PFSK-1 (cell line): ENCODE measurements around the gene SLC13A2.

Experiments
- FOXP2 ChIP-seq: optimal IDR thresholded peaks from 2 replicates; pipeline ENCODE3; 2011; ENCODE audit warnings: borderline replicate concordance, control low read depth, inconsistent platforms; ENCODE audit not compliant: insufficient read depth; ENCODE audit errors: extremely low read length, extremely low read depth
- POLR2AphosphoS5 ChIP-seq: IDR thresholded peaks from 2 replicates; pipeline ENCODE4 v1.6.1; 2012; ENCODE audit warnings: low read depth, mild to moderate bottlenecking, control low read depth, low read length, moderate library complexity
- REST ChIP-seq, 2 experiments: IDR thresholded peaks; 2 replicates each; pipeline versions ENCODE4 v1.6.1 to v1.8.0; 2011 to 2012; ENCODE audit warnings: low read depth in 2 of 2, low read length in 2 of 2, control low read depth in 1 of 2, inconsistent platforms in 1 of 2, mild to moderate bottlenecking in 1 of 2, moderate library complexity in 1 of 2; ENCODE audit not compliant: insufficient read depth in 1 of 2
- SIN3A ChIP-seq: IDR thresholded peaks from 2 replicates; pipeline ENCODE4 v1.6.1; 2012; ENCODE audit warnings: mild to moderate bottlenecking, low read length, moderate library complexity, borderline replicate concordance; ENCODE audit not compliant: insufficient read depth
- TAF1 ChIP-seq: IDR thresholded peaks from 2 replicates; pipeline ENCODE4 v1.6.1; 2012; ENCODE audit warnings: low read length, control low read depth, borderline replicate concordance; ENCODE audit not compliant: insufficient read depth

GRCh38 chr17:28538296-28538895, 65.0 kb downstream of the SLC13A2 start:
- TF ChIP-seq TAF1 = no peak
- no peak for TF ChIP-seq POLR2AphosphoS5
- no peak for TF ChIP-seq REST (IDR thresholded peaks at IDR 0.05; ENCODE audit: insufficient read depth in 1 of 2, low read depth in 2 of 2, low read length in 2 of 2)
- no peak for TF ChIP-seq SIN3A
- no peak for TF ChIP-seq FOXP2
